ENCODE measurements around the gene TRIM67. TPM values are rescaled to one million over a fixed set of nuclear protein-coding genes. Genes with fewer than 3 reads are reported as not detected.

Gene TRIM67
- total RNA-seq, 3 donors from 2014 or later (not counting 1 experiment from before 2014, with no cell fraction given), result not detected

GRCh38 chr1:231182317-231182716 is 20.5 kb downstream of the TRIM67 start:
- no peaks in the 10 kb centered on the region for H3K36me3 Mint-ChIP-seq
- no peak for ATAC-seq
- no peaks in the 10 kb centered on the region for H3K27me3 ChIP-seq (ENCODE audit: control insufficient read depth, insufficient read depth, low read length)

DNA sequence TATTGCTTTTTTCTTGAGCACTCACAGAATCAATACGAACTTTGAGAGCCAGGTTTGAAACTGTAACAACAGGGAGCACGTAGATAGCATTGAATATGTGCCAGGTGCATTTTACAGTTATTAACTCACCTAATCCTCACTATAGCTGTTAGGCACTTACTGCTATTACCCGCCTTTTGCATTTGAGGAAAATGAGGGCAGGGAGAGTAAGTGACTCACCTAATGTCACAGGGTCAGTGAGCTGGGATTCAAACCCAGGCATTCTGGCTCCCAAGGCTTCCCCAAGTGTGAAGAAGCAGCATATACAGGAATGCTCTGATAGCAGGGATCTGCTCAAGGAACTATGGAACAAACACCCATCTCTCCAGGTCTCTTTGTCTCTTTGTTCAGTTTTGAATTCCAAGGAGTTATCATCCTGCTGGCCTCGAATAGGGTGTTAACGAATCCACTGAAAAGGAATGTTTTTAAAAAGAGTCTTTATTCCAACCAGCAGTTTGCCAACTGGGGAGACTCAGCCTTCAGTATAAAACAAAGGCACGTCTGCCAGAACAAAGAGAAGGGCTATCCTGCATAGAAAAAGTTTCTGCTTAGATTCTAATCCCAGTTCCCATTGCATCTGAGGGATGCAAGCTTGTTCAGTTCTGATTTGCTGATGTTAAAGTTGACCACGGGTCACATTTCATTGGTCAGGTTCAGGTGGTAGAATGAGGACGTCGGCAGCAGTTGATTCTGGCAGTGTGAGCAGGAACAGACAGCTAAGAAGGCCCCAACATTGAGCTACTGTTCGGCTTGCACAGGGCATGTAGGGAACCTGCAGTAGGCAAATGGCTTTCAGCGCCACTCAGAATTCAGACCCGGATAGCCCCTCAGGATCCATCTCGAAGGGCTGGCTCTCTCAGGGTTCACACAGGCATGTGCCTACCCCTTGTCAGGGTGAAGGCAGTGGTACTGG is 22.1 kb downstream of the TRIM67 start:
- ATAC-seq (no peak), DNase-seq (no peak)
- Histone ChIP-seq H3K36me3 (ENCODE audit: control insufficient read depth, insufficient read depth, low read length) (no peaks in the 10 kb centered on the region), H3K9me3 (ENCODE audit: control insufficient read depth, insufficient read depth, low read length) (no peaks in the 10 kb centered on the region), H3K27me3 (ENCODE audit: control insufficient read depth, insufficient read depth, low read length) (no peaks in the 10 kb centered on the region), H3K4me1 (ENCODE audit: control insufficient read depth, insufficient read depth, low read length) (no peaks in the 10 kb centered on the region), H3K27ac (ENCODE audit: low read length) (no peak overlapping the region), H3K4me3 (ENCODE audit: low read length) (no peak overlapping the region)
- TF ChIP-seq, protein P1, sequence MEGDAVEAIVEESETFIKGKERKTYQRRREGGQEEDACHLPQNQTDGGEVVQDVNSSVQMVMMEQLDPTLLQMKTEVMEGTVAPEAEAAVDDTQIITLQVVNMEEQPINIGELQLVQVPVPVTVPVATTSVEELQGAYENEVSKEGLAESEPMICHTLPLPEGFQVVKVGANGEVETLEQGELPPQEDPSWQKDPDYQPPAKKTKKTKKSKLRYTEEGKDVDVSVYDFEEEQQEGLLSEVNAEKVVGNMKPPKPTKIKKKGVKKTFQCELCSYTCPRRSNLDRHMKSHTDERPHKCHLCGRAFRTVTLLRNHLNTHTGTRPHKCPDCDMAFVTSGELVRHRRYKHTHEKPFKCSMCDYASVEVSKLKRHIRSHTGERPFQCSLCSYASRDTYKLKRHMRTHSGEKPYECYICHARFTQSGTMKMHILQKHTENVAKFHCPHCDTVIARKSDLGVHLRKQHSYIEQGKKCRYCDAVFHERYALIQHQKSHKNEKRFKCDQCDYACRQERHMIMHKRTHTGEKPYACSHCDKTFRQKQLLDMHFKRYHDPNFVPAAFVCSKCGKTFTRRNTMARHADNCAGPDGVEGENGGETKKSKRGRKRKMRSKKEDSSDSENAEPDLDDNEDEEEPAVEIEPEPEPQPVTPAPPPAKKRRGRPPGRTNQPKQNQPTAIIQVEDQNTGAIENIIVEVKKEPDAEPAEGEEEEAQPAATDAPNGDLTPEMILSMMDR (IDR thresholded peaks at IDR 0.05), result no peak
- Mint-ChIP-seq H3K4me1 (no peaks in the 10 kb centered on the region), H3K9me3 (no peaks in the 10 kb centered on the region), H3K36me3 (no peaks in the 10 kb centered on the region), H3K27me3 (ENCODE audit: low read depth in 2 of 2) (peaks cover 27 to 70% of the 10 kb centered on the region in 2 donors), H3K27ac (no peak overlapping the region), H3K4me3 (no peak overlapping the region)
- 74% methylated on average over 12 of the region's 13 CpGs for WGBS (ENCODE audit: insufficient coverage)
- intact Hi-C loops (cut with micrococcal nuclease), result no loop called here

More at GRCh38 chr1:231182317-231182716, 20.5 kb downstream of the TRIM67 start:
- Mint-ChIP-seq H3K4me3 (no peak overlapping the region), H3K27ac (no peak overlapping the region), H3K4me1 (no peaks in the 10 kb centered on the region), H3K9me3 (no peaks in the 10 kb centered on the region), H3K27me3 (ENCODE audit: low read depth in 2 of 2) (peaks cover 26 to 75% of the 10 kb centered on the region in 2 donors)
- Histone ChIP-seq H3K4me3 (ENCODE audit: low read length) (no peak overlapping the region), H3K9me3 (ENCODE audit: control insufficient read depth, insufficient read depth, low read length) (no peaks in the 10 kb centered on the region), H3K4me1 (ENCODE audit: control insufficient read depth, insufficient read depth, low read length) (no peaks in the 10 kb centered on the region), H3K27ac (ENCODE audit: low read length) (no peak overlapping the region), H3K36me3 (ENCODE audit: control insufficient read depth, insufficient read depth, low read length) (no peaks in the 10 kb centered on the region)
- TF ChIP-seq, protein P1 (IDR thresholded peaks at IDR 0.05), result no peak
- WGBS (ENCODE audit: insufficient coverage), result 81% methylated on average over 5 of the region's 6 CpGs
- intact Hi-C loops (cut with micrococcal nuclease), result no loop called here
- DNase-seq, result no peak

DNA sequence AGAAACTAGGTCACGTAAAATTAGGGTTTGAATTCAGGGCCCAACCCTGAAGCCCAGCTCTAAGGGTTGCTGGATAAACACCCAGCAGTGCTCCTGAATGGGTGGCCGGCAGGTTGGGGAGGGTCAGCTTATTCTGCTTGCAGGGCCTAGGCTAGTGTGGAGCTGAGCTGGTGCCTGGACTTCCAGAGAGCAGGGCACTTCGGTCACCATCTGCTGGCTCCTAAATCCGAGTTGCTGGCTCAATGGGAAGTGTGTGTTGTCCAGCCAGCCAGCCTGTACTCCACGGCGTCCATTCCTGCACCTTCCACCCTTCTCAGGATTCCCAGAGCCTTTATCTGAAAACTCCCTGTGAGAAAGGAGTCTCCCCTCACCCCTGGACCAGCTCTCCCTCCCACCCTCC is 23.0 kb downstream of the TRIM67 start:
- DNase-seq, result no peak
- H3K27ac Mint-ChIP-seq, result no peak overlapping the region

More for the DNA sequence above, 23.0 kb downstream of the TRIM67 start:
- Mint-ChIP-seq H3K9me3 (peaks cover 0 to 2% of the 10 kb centered on the region in 2 donors), H3K36me3 (no peaks in the 10 kb centered on the region), H3K27me3 (ENCODE audit: low read depth in 2 of 2) (peaks cover 26 to 68% of the 10 kb centered on the region in 2 donors), H3K4me3 (no peak overlapping the region), H3K4me1 (no peaks in the 10 kb centered on the region)
- ATAC-seq, result no peak
- TF ChIP-seq, protein P1 (IDR thresholded peaks at IDR 0.05), result no peak
- no peaks in the 10 kb centered on the region for H3K27me3 ChIP-seq (ENCODE audit: control insufficient read depth, insufficient read depth, low read length)
- no peak overlapping the region for H3K4me3 ChIP-seq (ENCODE audit: low read length)
- no peaks in the 10 kb centered on the region for H3K4me1 ChIP-seq (ENCODE audit: control insufficient read depth, insufficient read depth, low read length)
- no peaks in the 10 kb centered on the region for H3K9me3 ChIP-seq (ENCODE audit: control insufficient read depth, insufficient read depth, low read length)
- H3K36me3 ChIP-seq (ENCODE audit: control insufficient read depth, insufficient read depth, low read length), result no peaks in the 10 kb centered on the region
- 70% methylated on average over 6 of the region's 6 CpGs for WGBS (ENCODE audit: insufficient coverage)
- intact Hi-C loops (cut with micrococcal nuclease), result no loop called here
- H3K27ac ChIP-seq (ENCODE audit: low read length), result no peak overlapping the region

Data from natural killer cell (primary cell).